ENCODE data around the gene RAB35.

- TF ChIP-seq YY1 (IDR thresholded peaks at IDR 0.05; ENCODE audit: insufficient read depth, insufficient read length) (no peak), ZNF274 (IDR thresholded peaks at IDR 0.05; ENCODE audit: low read depth, low read length) (no peak), SUZ12 (IDR thresholded peaks at IDR 0.05; ENCODE audit: extremely low read depth, insufficient read depth, insufficient read length) (no peak)
These were observed 48.7 kb downstream of the RAB35 start for GRCh38 chr12:120067901-120068300.
